Common myeloid progenitor, CD34-positive (primary cell): ENCODE measurements around the gene FAHD1.
"Not testable (repeated sequence)": the region's sequence is repeated elsewhere in the genome, so short reads cannot be mapped to it uniquely, and the experiment has no call there.

ENCODE experiments used
- CTCF ChIA-PET: fragments of 350-600 bp; sonication (Branson Sonifier 250); formaldehyde crosslinking; loops from one replicate; lab custom pipeline; 2021; ENCODE audit warnings: antibody characterized with exemption; lab: Charles Lee
- POLR2A ChIA-PET: fragments of 350-600 bp; sonication (Branson Sonifier 250); formaldehyde crosslinking; loops from one replicate; lab custom pipeline; 2021; ENCODE audit warnings: antibody characterized with exemption; lab: Charles Lee
- DNase-seq, 3 donors: peaks; one replicate each; pipeline versions ENCODE4 v3.0.0 to v3.0.0-alpha.2; 2013
- H3K27ac ChIP-seq, 2 experiments: 1 replicate in 1 of 2; 2 replicates in 1 of 2; pipeline ENCODE4 v1.7.0; 2013; ENCODE audit warnings: inconsistent platforms in 2 of 2, low read length in 2 of 2, mild to moderate bottlenecking in 2 of 2, low read depth in 1 of 2, moderate library complexity in 1 of 2; ENCODE audit not compliant: severe bottlenecking in 2 of 2, insufficient read depth in 1 of 2, poor library complexity in 1 of 2
- H3K27me3 ChIP-seq, 5 experiments: replicated peaks in 2 of 5; 1 replicate in 3 of 5; 2 replicates in 2 of 5; pipeline versions ENCODE4 v1.6.1 to v1.7.0; 2013; ENCODE audit warnings: low read length in 4 of 5, mild to moderate bottlenecking in 2 of 5, moderate library complexity in 2 of 5, inconsistent platforms in 1 of 5; ENCODE audit not compliant: insufficient read depth in 5 of 5, control insufficient read depth in 4 of 5
- H3K36me3 ChIP-seq, 4 experiments: 1 replicate in 2 of 4; 2 replicates in 2 of 4; pipeline versions ENCODE4 v1.6.1 to v1.7.0; 2013; ENCODE audit warnings: low read length in 3 of 4, control low read depth in 1 of 4, mild to moderate bottlenecking in 1 of 4; ENCODE audit not compliant: control insufficient read depth in 4 of 4, insufficient read depth in 4 of 4
- H3K4me1 ChIP-seq, 4 experiments: 1 replicate in 3 of 4; 2 replicates in 1 of 4; pipeline versions ENCODE4 v1.6.1 to v1.7.1; 2013; ENCODE audit warnings: low read length in 3 of 4, mild to moderate bottlenecking in 3 of 4, control low read depth in 1 of 4, inconsistent platforms in 1 of 4, moderate library complexity in 1 of 4; ENCODE audit not compliant: control insufficient read depth in 4 of 4, insufficient read depth in 4 of 4; ENCODE audit errors: control extremely low read depth in 1 of 4
- H3K4me3 ChIP-seq, 7 experiments: 1 replicate in 4 of 7; 2 replicates in 3 of 7; pipeline versions ENCODE4 v1.5.1 to v1.7.0; 2013; ENCODE audit warnings: mild to moderate bottlenecking in 7 of 7, low read length in 6 of 7, moderate library complexity in 6 of 7, inconsistent platforms in 2 of 7, low read depth in 2 of 7, control low read depth in 1 of 7; ENCODE audit not compliant: insufficient read depth in 4 of 7, control insufficient read depth in 1 of 7; ENCODE audit errors: extremely low read depth in 1 of 7
- H3K9me3 ChIP-seq, 5 experiments: 1 replicate in 4 of 5; 2 replicates in 1 of 5; pipeline versions ENCODE4 v1.6.1 to v1.7.1; 2013; ENCODE audit warnings: low read length in 4 of 5, mild to moderate bottlenecking in 2 of 5, inconsistent platforms in 1 of 5, low read depth in 1 of 5, moderate library complexity in 1 of 5; ENCODE audit not compliant: control insufficient read depth in 4 of 5, insufficient read depth in 2 of 5; ENCODE audit errors: control extremely low read depth in 1 of 5
- WGBS: methylation state at CpG from one replicate; pipeline ENCODE4 v1.1.5; 2013; ENCODE audit not compliant: insufficient coverage; 5-methylcytosine and 5-hydroxymethylcytosine counted together

Gene FAHD1

DNA sequence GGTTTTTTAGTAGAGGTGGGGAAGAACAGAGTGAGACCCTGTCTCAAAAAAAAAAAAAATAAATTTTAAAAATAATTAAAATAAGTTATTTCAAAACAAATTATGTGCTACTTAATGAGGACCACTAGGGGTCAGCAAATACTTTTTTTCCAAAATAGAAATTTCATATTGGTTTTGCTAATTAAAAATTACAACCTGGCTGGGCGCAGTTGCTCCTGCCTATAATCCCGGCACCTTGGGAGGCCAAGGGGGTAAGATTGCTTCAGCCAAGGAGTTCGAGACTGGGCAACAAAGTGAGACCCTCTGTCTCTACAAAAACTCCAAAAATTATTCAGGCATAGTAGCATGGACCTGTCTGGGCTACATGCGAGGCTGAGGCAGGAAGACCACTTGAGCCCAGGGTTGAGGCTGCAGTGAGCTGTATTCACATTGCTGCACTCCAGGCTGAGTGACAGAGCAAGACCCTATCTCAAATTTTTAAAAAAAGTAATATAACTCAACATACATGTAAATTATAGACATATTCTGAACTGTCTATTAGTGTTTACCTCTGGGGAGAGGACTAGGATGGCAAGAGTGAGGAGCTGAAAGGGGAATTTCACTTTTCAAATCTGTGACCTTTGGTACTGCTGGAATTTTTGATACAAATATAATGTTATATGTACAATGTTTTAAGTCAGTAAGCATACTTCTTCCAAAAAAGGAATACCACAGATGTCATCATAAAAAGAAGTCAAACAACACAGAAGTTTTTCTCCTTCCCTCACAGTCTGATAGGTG, 36.9 kb downstream of the FAHD1 start:
- peak; percentile 52 to 75 (median 66) for DNase-seq
- CTCF ChIA-PET: interaction anchor here (0.6 to 2.2 kb wide), 5 partner anchors 11 to 141 kb away, joined by 3 to 6 read pairs (median 4); no protein-coding TSS in a partner anchor
- Histone ChIP-seq H3K27me3 (peaks cover 5 to 40% (median 12%) of the 10 kb centered on the region in 5 experiments), H3K4me3 (no peak overlapping the region), H3K9me3 (no peaks in the 10 kb centered on the region), H3K36me3 (no peaks in the 10 kb centered on the region), H3K4me1 (no peaks in the 10 kb centered on the region), H3K27ac (no peak overlapping the region)
- WGBS: 32% methylated on average over 3 of the region's 4 CpGs
- POLR2A ChIA-PET: interaction anchor here (0.7 kb wide), 1 partner anchor 79 kb away, joined by 4 read pairs; the partner anchor contains the start of gene MSRB1

DNA sequence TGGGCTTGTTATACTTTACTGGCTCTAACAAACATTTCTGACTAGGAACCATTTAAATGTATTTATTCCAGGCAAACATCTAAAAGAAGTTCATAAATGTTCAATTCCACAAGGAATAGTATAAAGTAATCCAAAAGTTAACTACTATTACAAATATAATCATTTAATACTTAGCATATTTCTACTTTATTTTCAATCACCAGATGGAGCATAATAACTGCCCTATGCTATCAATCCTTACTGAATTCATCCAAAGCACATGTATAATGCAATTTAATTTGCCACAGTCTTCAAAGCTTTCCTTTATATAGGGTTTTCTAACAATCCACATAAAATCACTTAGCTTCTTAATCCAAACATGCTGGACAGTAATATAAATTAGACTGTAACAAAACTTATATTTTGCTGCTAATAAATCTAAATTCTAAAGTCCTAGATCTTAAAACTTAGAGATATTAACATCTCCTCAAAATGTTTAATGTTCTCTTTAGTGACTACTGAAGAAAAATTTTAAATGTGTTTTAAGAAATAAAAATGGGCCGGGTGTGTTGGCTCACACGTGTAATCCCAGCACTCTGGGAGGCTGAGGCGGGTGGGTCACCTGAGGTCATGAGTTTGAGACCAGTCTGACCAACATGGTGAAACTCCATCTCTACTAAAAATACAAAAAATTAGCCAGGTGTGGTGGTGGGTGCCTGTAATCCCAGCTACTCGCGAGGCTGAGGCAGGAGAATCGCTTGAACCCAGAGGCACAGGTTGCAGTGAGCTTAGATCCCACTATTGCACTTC, 39.1 kb downstream of the FAHD1 start:
- ChIA-PET CTCF (no interaction called here), POLR2A (no interaction called here)

GRCh38 chr16:1870365-1871082, 43.5 kb downstream of the FAHD1 start:
- H3K27ac ChIP-seq: no peak overlapping the region
- no peak overlapping the region for H3K4me3 ChIP-seq
- H3K36me3 ChIP-seq: no peaks in the 10 kb centered on the region
- peaks cover 6 to 39% (median 14%) of the 10 kb centered on the region in 5 experiments for H3K27me3 ChIP-seq
- WGBS: 74% methylated on average over 5 of the region's 9 CpGs
- POLR2A ChIA-PET: interaction anchor here (0.6 kb wide), 1 partner anchor 15 kb away, joined by 3 read pairs; no protein-coding TSS in a partner anchor
- H3K9me3 ChIP-seq: peaks cover 0 to 3% (median 0%) of the 10 kb centered on the region in 5 experiments
- peaks cover 0 to 7% (median 4%) of the 10 kb centered on the region in 4 experiments for H3K4me1 ChIP-seq
- CTCF ChIA-PET: no interaction called here
- no peak for DNase-seq

More for the DNA sequence above, 39.1 kb downstream of the FAHD1 start:
- Histone ChIP-seq H3K4me3 (no peak overlapping the region), H3K9me3 (no peaks in the 10 kb centered on the region), H3K4me1 (no peaks in the 10 kb centered on the region), H3K36me3 (no peaks in the 10 kb centered on the region), H3K27ac (no peak overlapping the region), H3K27me3 (peaks cover 2 to 19% (median 9%) of the 10 kb centered on the region in 5 experiments)
- DNase-seq: no peak
- WGBS: no CpG with 5 or more reads among the region's 6 CpGs

DNA sequence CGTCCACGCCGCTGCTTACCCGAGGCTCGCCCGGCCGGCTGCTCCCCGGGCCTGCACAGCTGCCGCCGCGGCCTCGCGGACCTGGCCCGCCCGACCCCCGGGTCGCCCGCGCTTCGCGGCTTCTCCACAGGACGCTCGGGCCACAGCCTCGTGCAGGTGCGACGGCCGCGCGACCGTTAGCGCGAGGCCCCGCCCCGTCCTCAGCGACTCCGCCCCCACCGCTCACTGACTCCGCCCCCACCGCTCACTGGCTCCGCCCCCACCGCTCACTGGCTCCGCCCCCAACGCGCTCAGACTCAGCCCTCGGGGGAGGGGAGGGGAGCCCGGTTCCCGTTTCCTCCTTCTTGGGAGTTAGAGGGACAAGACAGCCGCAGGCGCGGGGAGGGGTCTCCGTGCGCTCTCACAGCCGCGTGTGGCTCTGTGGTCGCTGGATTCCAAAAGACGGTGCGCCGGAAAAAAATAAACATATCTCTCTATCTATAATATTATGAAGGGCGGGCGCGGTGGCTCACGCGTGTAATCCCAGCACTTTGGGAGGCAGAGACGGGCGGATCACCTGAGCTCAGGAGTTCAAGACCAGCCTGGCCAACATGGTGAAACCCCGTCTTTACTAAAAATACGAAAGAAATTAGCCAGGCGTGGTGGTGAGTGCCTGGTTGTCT, 45.1 kb downstream of the FAHD1 start, which contains the start of gene MEIOB:
TSS of gene MEIOB (minus strand) at position 191 of the 662 bp plus-strand sequence. CDS start 3,989 bp downstream, outside the sequence.
- CTCF ChIA-PET: no interaction called here
- Histone ChIP-seq H3K27ac (no peak within 1 kb of the TSS), H3K36me3 (no peaks in the 10 kb centered on the region), H3K4me3 (peak within 1 kb of the TSS in 3 of 7 experiments; percentile 25 to 33 (median 32)), H3K4me1 (peaks cover 0 to 7% (median 4%) of the 10 kb centered on the region in 4 experiments), H3K27me3 (peaks cover 9 to 49% (median 12%) of the 10 kb centered on the region in 5 experiments), H3K9me3 (peaks cover 0 to 3% (median 0%) of the 10 kb centered on the region in 5 experiments)
- POLR2A ChIA-PET: no interaction called here
- peak; percentile 26 to 40 (median 34) for DNase-seq
- WGBS: 17% methylated on average over 33 of the region's 68 CpGs

GRCh38 chr16:1874854-1875253, 47.8 kb downstream of the FAHD1 start:
- Histone ChIP-seq H3K27me3 (peaks cover 17 to 69% (median 18%) of the 10 kb centered on the region in 5 experiments), H3K27ac (no peak overlapping the region), H3K4me3 (no peak overlapping the region), H3K36me3 (no peaks in the 10 kb centered on the region), H3K4me1 (peaks cover 0 to 7% (median 4%) of the 10 kb centered on the region in 4 experiments), H3K9me3 (peaks cover 0 to 3% (median 0%) of the 10 kb centered on the region in 5 experiments)
- 80% methylated on average over 4 of the region's 6 CpGs for WGBS
- DNase-seq: no peak
- POLR2A ChIA-PET: no interaction called here
- CTCF ChIA-PET: interaction anchor here (0.7 kb wide), 1 partner anchor 12 kb away, joined by 3 read pairs; no protein-coding TSS in a partner anchor

DNA sequence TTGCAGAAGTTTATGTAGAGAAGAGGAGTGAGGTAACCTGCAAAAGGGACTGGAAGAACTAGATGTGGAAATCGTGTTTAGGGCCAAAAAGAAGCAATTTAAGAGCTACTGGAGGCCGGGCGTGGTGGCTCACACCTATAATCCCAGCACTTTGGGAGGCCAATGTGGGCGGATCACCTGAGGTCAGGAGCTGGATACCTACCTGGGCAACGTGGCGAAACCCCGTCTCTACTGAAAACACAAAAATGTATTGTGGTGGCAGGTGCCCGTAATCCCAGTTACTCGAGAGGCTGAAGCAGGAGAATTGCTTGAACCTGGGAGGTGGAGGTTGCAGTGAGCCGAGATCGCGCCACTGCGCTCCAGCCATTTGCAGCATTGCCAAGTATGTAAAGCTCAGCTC, 49.1 kb downstream of the FAHD1 start:
- peaks cover 14 to 71% (median 18%) of the 10 kb centered on the region in 5 experiments for H3K27me3 ChIP-seq
- H3K9me3 ChIP-seq, H3K36me3 ChIP-seq, H3K4me1 ChIP-seq, H3K27ac ChIP-seq, POLR2A ChIA-PET, DNase-seq, H3K4me3 ChIP-seq: not testable (repeated sequence)
- CTCF ChIA-PET: interaction anchor here (0.7 to 1.7 kb wide), 2 partner anchors 12 to 29 kb away, joined by 3 to 6 read pairs; no protein-coding TSS in a partner anchor
- 97% methylated on average over 9 of the region's 13 CpGs for WGBS
